Mesenchymal stem cell (in vitro differentiated cells and primary cell): ENCODE measurements around the gene CENPP.

Experiments used
- DNase-seq: peaks from one replicate; pipeline ENCODE4 v3.0.0-alpha.2; 2013
- H2AFZ ChIP-seq: one replicate; pipeline ENCODE4 v1.6.1; 2013; ENCODE audit warnings: low read depth, mild to moderate bottlenecking, control low read depth, inconsistent platforms, low read length, moderate library complexity
- H2AK5ac ChIP-seq: 2 replicates; pipeline ENCODE4 v1.6.1; 2013; ENCODE audit warnings: low read length, moderate library complexity, mild to moderate bottlenecking, inconsistent platforms; ENCODE audit not compliant: severe bottlenecking
- H2BK120ac ChIP-seq: one replicate; pipeline ENCODE4 v1.6.1; 2013; ENCODE audit warnings: low read depth, mild to moderate bottlenecking, inconsistent platforms, low read length, moderate library complexity
- H2BK12ac ChIP-seq, 2 experiments: one replicate each; pipeline ENCODE4 v1.6.1; 2013; ENCODE audit warnings: inconsistent platforms in 2 of 2, low read length in 2 of 2, mild to moderate bottlenecking in 2 of 2, moderate library complexity in 2 of 2, control low read depth in 1 of 2
- H2BK15ac ChIP-seq: one replicate; pipeline ENCODE4 v1.6.1; 2013; ENCODE audit warnings: mild to moderate bottlenecking, low read depth, inconsistent platforms; ENCODE audit not compliant: poor library complexity, severe bottlenecking
- H2BK5ac ChIP-seq: 2 replicates; pipeline ENCODE4 v1.6.1; 2013; ENCODE audit warnings: low read depth, mild to moderate bottlenecking, low read length, control low read depth, inconsistent platforms; ENCODE audit not compliant: poor library complexity, severe bottlenecking
- H3K14ac ChIP-seq, 2 experiments: one replicate each; pipeline ENCODE4 v1.6.1; 2013; ENCODE audit warnings: inconsistent platforms in 2 of 2, low read length in 2 of 2, control low read depth in 1 of 2, mild to moderate bottlenecking in 1 of 2, moderate library complexity in 1 of 2
- H3K18ac ChIP-seq, 2 experiments: one replicate each; pipeline ENCODE4 v1.6.1; 2013; ENCODE audit warnings: inconsistent platforms in 2 of 2, low read length in 2 of 2, control low read depth in 1 of 2, low read depth in 1 of 2, mild to moderate bottlenecking in 1 of 2
- H3K23ac ChIP-seq, 2 experiments: one replicate each; pipeline ENCODE4 v1.6.1; 2013; ENCODE audit warnings: inconsistent platforms in 2 of 2, low read length in 2 of 2, mild to moderate bottlenecking in 2 of 2, moderate library complexity in 2 of 2, control low read depth in 1 of 2
- H3K27ac ChIP-seq: 2 replicates; pipeline ENCODE4 v1.5.1; 2013; ENCODE audit warnings: mild to moderate bottlenecking, moderate library complexity, low read length, control low read depth, inconsistent platforms; ENCODE audit not compliant: poor library complexity, severe bottlenecking
- H3K27me3 ChIP-seq, 2 experiments: 2 replicates each; pipeline versions ENCODE4 v1.6.1 to v1.7.0; 2013; ENCODE audit warnings: low read length in 2 of 2, mild to moderate bottlenecking in 2 of 2, moderate library complexity in 2 of 2, control low read depth in 1 of 2, inconsistent platforms in 1 of 2; ENCODE audit not compliant: control insufficient read depth in 1 of 2, insufficient read depth in 1 of 2
- H3K36me3 ChIP-seq, 2 experiments: 2 replicates each; pipeline versions ENCODE4 v1.6.1 to v1.7.0; 2013; ENCODE audit warnings: low read length in 2 of 2, control low read depth in 1 of 2, inconsistent platforms in 1 of 2, low read depth in 1 of 2, mild to moderate bottlenecking in 1 of 2; ENCODE audit not compliant: insufficient read depth in 2 of 2, control insufficient read depth in 1 of 2
- H3K4ac ChIP-seq, 2 experiments: one replicate each; pipeline ENCODE4 v1.6.1; 2013; ENCODE audit warnings: inconsistent platforms in 2 of 2, low read length in 2 of 2, mild to moderate bottlenecking in 2 of 2, moderate library complexity in 2 of 2, control low read depth in 1 of 2, low read depth in 1 of 2
- H3K4me1 ChIP-seq: 2 replicates; pipeline ENCODE4 v1.6.1; 2013; ENCODE audit warnings: low read depth, low read length, control low read depth; ENCODE audit not compliant: control insufficient read depth, insufficient read depth
- H3K4me2 ChIP-seq: 2 replicates; pipeline ENCODE4 v1.6.1; 2013; ENCODE audit warnings: low read length, mild to moderate bottlenecking, inconsistent platforms; ENCODE audit not compliant: poor library complexity, severe bottlenecking
- H3K4me3 ChIP-seq, 2 experiments: 2 replicates each; pipeline versions ENCODE4 v1.5.1 to v1.7.0; 2013; ENCODE audit warnings: low read length in 2 of 2, mild to moderate bottlenecking in 2 of 2, control low read depth in 1 of 2, low read depth in 1 of 2; ENCODE audit not compliant: insufficient read depth in 1 of 2
- H3K79me1 ChIP-seq: replicated peaks from 2 replicates; pipeline ENCODE4 v1.6.1; 2013; ENCODE audit warnings: mild to moderate bottlenecking, control low read depth, low read length, inconsistent platforms; ENCODE audit not compliant: poor library complexity, severe bottlenecking
- H3K9ac ChIP-seq: 2 replicates; pipeline ENCODE4 v1.7.0; 2013; ENCODE audit warnings: mild to moderate bottlenecking, low read length, moderate library complexity
- H3K9me3 ChIP-seq: 2 replicates; pipeline ENCODE4 v1.7.0; 2013; ENCODE audit warnings: mild to moderate bottlenecking, low read length; ENCODE audit not compliant: control insufficient read depth
- H4K8ac ChIP-seq: one replicate; pipeline ENCODE4 v1.6.1; 2013; ENCODE audit warnings: inconsistent platforms, mild to moderate bottlenecking, low read length, moderate library complexity
- H4K91ac ChIP-seq: one replicate; pipeline ENCODE4 v1.6.1; 2013; ENCODE audit warnings: mild to moderate bottlenecking, low read length, inconsistent platforms
- WGBS: methylation state at CpG from one replicate; pipeline ENCODE4 v1.1.7; 2013; ENCODE audit warnings: mixed read lengths; 5-methylcytosine and 5-hydroxymethylcytosine counted together

Gene CENPP

DNA sequence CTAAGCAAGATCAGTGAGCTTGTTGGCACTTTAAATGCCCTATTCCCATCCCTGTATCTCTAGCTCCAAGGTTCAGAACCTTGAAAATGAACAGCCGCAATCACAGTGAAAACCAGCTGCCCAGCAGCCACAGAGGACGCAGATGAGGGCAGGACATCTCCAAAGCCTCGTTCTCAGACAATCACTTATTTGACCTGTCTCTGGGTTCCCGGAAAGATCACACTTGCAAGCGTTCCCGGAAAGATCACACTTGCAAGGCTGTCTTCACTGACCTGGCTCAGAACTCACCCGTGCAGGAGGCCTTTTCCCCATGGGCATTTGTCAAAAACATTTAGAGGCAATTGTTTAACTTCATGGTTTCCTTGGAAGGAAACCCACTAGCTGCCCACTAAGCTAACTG, 318.5 kb downstream of the CENPP start:
- H3K4me3 ChIP-seq = no peak overlapping the region
- H3K14ac ChIP-seq = no peak overlapping the region
- H2AK5ac ChIP-seq = no peak overlapping the region
- no peak for DNase-seq
- H3K4me1 ChIP-seq = no peaks in the 10 kb centered on the region
- H2BK5ac ChIP-seq = no peak overlapping the region
- no peak overlapping the region for H3K9ac ChIP-seq
- WGBS = 97% methylated on average over 7 of the region's 7 CpGs
- H3K36me3 ChIP-seq = peaks cover 56 to 95% of the 10 kb centered on the region in 2 experiments
- H2BK12ac ChIP-seq = no peak overlapping the region
- H3K4ac ChIP-seq = no peak overlapping the region
- no peak overlapping the region for H4K91ac ChIP-seq
- no peak overlapping the region for H3K27ac ChIP-seq
- no peak overlapping the region for H3K18ac ChIP-seq
- no peak overlapping the region for H3K4me2 ChIP-seq
- H2AFZ ChIP-seq = no peak overlapping the region
- H4K8ac ChIP-seq = no peak overlapping the region
- H2BK120ac ChIP-seq = no peak overlapping the region
- no peaks in the 10 kb centered on the region for H3K27me3 ChIP-seq
- peaks cover 43% of the 10 kb centered on the region for H3K79me1 ChIP-seq
- H2BK15ac ChIP-seq = no peak overlapping the region
- no peak overlapping the region for H3K23ac ChIP-seq
- H3K9me3 ChIP-seq = peaks cover 7% of the 10 kb centered on the region

DNA sequence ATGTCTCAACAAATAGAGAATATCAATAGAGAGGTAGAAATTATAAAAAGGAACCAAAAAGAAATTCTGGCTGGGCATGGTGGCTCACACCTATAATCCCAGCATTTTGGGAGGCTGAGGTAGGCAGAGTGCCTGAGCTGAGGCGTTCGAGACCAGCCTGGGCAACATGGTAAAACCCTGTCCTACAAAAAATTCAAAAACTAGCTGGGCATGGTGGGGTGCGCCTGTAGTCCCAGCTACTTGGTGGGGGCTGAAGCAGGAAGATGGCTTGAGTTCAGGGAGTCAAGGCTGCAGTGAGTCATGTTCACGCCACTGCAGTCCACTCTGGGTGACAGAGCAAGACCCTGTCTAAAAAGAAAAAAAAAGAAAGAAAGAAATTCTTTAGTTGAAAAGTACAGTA, 319.3 kb downstream of the CENPP start:
- Histone ChIP-seq H3K27me3 (no peaks in the 10 kb centered on the region), H3K9ac (no peak overlapping the region), H2BK5ac (no peak overlapping the region), H3K36me3 (peaks cover 57 to 91% of the 10 kb centered on the region in 2 experiments), H3K27ac (no peak overlapping the region), H4K8ac (no peak overlapping the region), H3K79me1 (peaks cover 45% of the 10 kb centered on the region), H2AK5ac (no peak overlapping the region), H3K9me3 (peaks cover 7% of the 10 kb centered on the region), H3K4me1 (no peaks in the 10 kb centered on the region), H2BK12ac (no peak overlapping the region), H2AFZ (no peak overlapping the region), H2BK120ac (no peak overlapping the region), H3K4ac (no peak overlapping the region), H3K4me2 (no peak overlapping the region), H3K14ac (no peak overlapping the region), H4K91ac (no peak overlapping the region), H3K18ac (no peak overlapping the region), H3K23ac (no peak overlapping the region), H2BK15ac (no peak overlapping the region), H3K4me3 (no peak overlapping the region)
- DNase-seq = no peak
- WGBS = 97% methylated on average over 2 of the region's 4 CpGs

DNA sequence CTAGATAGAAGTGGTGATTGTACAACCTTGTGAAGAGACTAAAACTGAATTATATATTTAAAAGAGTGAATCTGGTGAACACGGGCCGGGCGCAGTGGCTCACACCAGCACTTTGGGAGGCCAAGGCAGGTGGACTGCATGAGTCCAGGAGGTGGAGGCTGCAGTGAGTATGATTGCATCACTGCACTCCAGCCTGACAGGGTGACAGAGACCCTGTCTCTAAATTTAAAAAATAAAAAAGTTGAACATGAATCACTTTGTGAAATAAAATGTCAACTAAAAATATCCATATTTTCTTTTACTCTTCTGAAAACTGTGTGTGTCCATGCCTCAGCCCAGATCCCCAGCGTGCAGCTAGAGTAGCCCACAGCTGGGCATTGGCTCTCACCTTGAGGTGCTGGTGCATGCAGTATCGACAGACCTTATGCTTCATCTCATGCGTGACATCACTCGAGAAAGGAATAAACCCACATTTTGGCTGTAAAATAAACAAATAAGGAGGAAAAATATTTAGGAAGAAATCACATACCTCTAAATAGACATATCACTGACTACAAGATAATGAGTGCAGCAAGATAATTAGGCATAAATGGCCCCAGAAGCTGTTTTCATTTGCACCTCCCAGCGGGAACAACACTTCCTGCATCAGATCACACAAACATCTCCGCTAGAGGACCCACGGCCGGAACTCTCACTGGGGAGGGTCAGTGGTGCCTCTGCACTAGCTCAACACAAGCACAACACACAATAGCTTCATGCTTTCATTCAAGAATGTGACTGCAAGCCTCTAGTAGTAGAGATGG, 322.1 kb downstream of the CENPP start:
- Histone ChIP-seq H3K36me3 (peaks cover 50 to 67% of the 10 kb centered on the region in 2 experiments), H3K9ac (no peak overlapping the region), H3K27me3 (no peaks in the 10 kb centered on the region), H3K18ac (no peak overlapping the region), H2AFZ (no peak overlapping the region), H3K79me1 (peaks cover 36% of the 10 kb centered on the region), H3K27ac (no peak overlapping the region), H2BK120ac (no peak overlapping the region), H3K14ac (no peak overlapping the region), H3K23ac (no peak overlapping the region), H4K91ac (no peak overlapping the region), H3K4me1 (no peaks in the 10 kb centered on the region), H3K4ac (no peak overlapping the region), H2BK12ac (no peak overlapping the region), H2BK5ac (no peak overlapping the region), H3K4me2 (no peak overlapping the region), H3K4me3 (no peak overlapping the region), H3K9me3 (peaks cover 7% of the 10 kb centered on the region), H2BK15ac (no peak overlapping the region), H4K8ac (no peak overlapping the region), H2AK5ac (no peak overlapping the region)
- 91% methylated on average over 9 of the region's 11 CpGs for WGBS
- no peak for DNase-seq

DNA sequence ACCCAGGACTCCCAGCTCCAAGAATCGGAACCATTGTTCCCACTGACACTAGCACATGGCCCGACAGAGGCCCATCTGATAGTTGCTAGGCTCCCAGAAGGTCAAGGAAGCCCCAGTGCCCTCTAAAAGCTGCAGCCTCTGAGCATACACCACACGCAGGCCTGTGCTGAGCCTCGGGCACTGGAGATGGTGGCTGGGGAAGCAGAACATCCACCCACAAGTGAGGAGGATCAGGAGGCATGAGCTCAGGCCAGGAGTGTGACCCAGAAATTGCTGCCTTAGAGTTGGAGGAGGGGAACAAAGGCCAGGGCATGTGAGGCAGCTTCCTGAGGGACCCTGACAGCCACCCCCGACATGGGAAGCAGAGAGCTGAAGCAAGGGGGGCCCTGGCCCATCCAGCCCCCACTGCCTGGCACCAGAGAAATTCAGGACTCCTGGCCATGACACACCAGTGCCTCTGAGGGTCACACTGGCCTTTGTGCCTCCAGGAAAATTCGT, 322.8 kb downstream of the CENPP start:
- H2BK120ac ChIP-seq = no peak overlapping the region
- H2BK12ac ChIP-seq = no peak overlapping the region
- H3K18ac ChIP-seq = no peak overlapping the region
- no peak overlapping the region for H2AFZ ChIP-seq
- peaks cover 54 to 60% of the 10 kb centered on the region in 2 experiments for H3K36me3 ChIP-seq
- H4K8ac ChIP-seq = no peak overlapping the region
- no peak overlapping the region for H3K9ac ChIP-seq
- WGBS = 89% methylated on average over 6 of the region's 6 CpGs
- no peak overlapping the region for H2BK5ac ChIP-seq
- no peak overlapping the region for H3K27ac ChIP-seq
- peaks cover 7% of the 10 kb centered on the region for H3K9me3 ChIP-seq
- no peak overlapping the region for H3K4me3 ChIP-seq
- peaks cover 3% of the 10 kb centered on the region for H3K4me1 ChIP-seq
- no peak overlapping the region for H3K4ac ChIP-seq
- H2BK15ac ChIP-seq = no peak overlapping the region
- no peak overlapping the region for H2AK5ac ChIP-seq
- no peak overlapping the region for H4K91ac ChIP-seq
- no peak overlapping the region for H3K23ac ChIP-seq
- H3K14ac ChIP-seq = no peak overlapping the region
- H3K4me2 ChIP-seq = no peak overlapping the region
- H3K79me1 ChIP-seq = peaks cover 39% of the 10 kb centered on the region
- no peak for DNase-seq
- H3K27me3 ChIP-seq = no peaks in the 10 kb centered on the region
